Measurements from ENCODE around the gene SRRD. TPM values are rescaled to one million over a fixed set of nuclear protein-coding genes. Genes with fewer than 3 reads are reported as not detected.

The SRRD gene
- total RNA-seq, 4 donors from 2014 or later = 5.3 to 20.1 (median 13.9) TPM

DNA sequence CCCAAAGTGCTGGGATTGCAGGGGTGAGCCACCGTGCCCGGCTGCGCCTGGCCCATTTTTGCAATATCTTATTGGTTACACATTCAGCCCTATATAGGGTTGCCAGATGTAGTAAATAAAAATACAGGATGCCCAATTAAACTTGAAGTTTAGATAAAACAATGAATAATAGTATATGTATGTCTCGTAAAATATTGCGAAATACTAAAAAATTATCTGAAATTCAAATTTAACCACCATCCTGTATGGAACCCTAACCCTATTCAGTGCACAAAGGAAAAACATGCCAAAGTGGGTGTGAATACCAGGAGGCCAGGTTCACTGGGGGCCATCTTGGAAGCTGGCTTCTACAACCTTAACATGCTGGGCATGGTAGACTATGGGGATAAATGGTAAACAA lies 33.8 kb downstream of the SRRD start:
- no peak overlapping the region for H3K27ac ChIP-seq
- TF ChIP-seq, protein P1, sequence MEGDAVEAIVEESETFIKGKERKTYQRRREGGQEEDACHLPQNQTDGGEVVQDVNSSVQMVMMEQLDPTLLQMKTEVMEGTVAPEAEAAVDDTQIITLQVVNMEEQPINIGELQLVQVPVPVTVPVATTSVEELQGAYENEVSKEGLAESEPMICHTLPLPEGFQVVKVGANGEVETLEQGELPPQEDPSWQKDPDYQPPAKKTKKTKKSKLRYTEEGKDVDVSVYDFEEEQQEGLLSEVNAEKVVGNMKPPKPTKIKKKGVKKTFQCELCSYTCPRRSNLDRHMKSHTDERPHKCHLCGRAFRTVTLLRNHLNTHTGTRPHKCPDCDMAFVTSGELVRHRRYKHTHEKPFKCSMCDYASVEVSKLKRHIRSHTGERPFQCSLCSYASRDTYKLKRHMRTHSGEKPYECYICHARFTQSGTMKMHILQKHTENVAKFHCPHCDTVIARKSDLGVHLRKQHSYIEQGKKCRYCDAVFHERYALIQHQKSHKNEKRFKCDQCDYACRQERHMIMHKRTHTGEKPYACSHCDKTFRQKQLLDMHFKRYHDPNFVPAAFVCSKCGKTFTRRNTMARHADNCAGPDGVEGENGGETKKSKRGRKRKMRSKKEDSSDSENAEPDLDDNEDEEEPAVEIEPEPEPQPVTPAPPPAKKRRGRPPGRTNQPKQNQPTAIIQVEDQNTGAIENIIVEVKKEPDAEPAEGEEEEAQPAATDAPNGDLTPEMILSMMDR (IDR thresholded peaks at IDR 0.05) = no peak
- no peak for TF ChIP-seq POLR2A (IDR thresholded peaks at IDR 0.05)
- H3K27me3 ChIP-seq = no peaks in the 10 kb centered on the region
- no peaks in the 10 kb centered on the region for H3K36me3 ChIP-seq
- no peaks in the 10 kb centered on the region for H3K9me3 ChIP-seq
- intact Hi-C loops (cut with DNase I; ENCODE audit: low total_unique reads) = no loop called here
- no peaks in the 10 kb centered on the region for H3K4me1 ChIP-seq
- DNase-seq = no peak
- no peak overlapping the region for H3K4me3 ChIP-seq

DNA sequence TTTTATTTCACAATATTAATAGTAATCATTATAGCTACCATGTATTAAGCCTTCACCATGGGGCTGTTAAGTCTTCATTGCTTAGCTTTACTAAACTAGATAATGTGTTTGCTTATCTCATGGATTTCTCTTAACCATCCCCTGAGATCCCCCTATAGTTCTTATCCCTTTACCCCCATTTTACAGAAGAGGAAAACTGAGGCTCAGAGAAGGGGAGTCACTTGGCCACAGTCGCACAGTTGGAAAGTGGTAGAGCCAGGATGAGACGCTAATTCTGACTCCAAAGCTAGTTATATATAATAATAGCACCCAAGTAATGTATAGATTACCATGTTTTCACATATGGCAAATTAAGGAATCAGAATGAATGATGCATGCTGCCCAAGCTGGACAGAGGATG lies 38.3 kb downstream of the SRRD start:
- H3K9me3 ChIP-seq = no peaks in the 10 kb centered on the region
- no peak overlapping the region for H3K4me3 ChIP-seq
- intact Hi-C loops (cut with DNase I; ENCODE audit: low total_unique reads) = no loop called here
- TF ChIP-seq, protein P1 (IDR thresholded peaks at IDR 0.05) = no peak
- no peak for TF ChIP-seq POLR2A (IDR thresholded peaks at IDR 0.05)
- H3K27ac ChIP-seq = no peak overlapping the region
- no peaks in the 10 kb centered on the region for H3K4me1 ChIP-seq
- DNase-seq = no peak
- H3K27me3 ChIP-seq = no peaks in the 10 kb centered on the region
- H3K36me3 ChIP-seq = no peaks in the 10 kb centered on the region

- H3K27me3 ChIP-seq = no peaks in the 10 kb centered on the region
Measured at GRCh38 chr22:26522592-26522991, 38.9 kb downstream of the SRRD start.

GRCh38 chr22:26524870-26525269 lies 41.2 kb downstream of the SRRD start:
- Histone ChIP-seq H3K4me1 (no peaks in the 10 kb centered on the region), H3K36me3 (no peaks in the 10 kb centered on the region), H3K27me3 (no peaks in the 10 kb centered on the region), H3K4me3 (no peak overlapping the region), H3K9me3 (no peaks in the 10 kb centered on the region), H3K27ac (no peak overlapping the region)
- TF ChIP-seq POLR2A (IDR thresholded peaks at IDR 0.05) = no peak
- TF ChIP-seq, protein P1 (IDR thresholded peaks at IDR 0.05) = no peak
- intact Hi-C loops (cut with DNase I; ENCODE audit: low total_unique reads) = no loop called here
- DNase-seq = no peak

More at GRCh38 chr22:26522592-26522991, 38.9 kb downstream of the SRRD start:
- Histone ChIP-seq H3K4me3 (no peak overlapping the region), H3K36me3 (no peaks in the 10 kb centered on the region), H3K27ac (no peak overlapping the region), H3K9me3 (no peaks in the 10 kb centered on the region), H3K4me1 (no peaks in the 10 kb centered on the region)
- intact Hi-C loops (cut with DNase I; ENCODE audit: low total_unique reads) = no loop called here
- TF ChIP-seq, protein P1 (IDR thresholded peaks at IDR 0.05) = no peak
- TF ChIP-seq POLR2A (IDR thresholded peaks at IDR 0.05) = no peak
- DNase-seq = no peak

- Histone ChIP-seq H3K9me3 (no peaks in the 10 kb centered on the region), H3K27me3 (no peaks in the 10 kb centered on the region), H3K4me3 (no peak overlapping the region), H3K4me1 (no peaks in the 10 kb centered on the region), H3K36me3 (no peaks in the 10 kb centered on the region), H3K27ac (no peak overlapping the region)
- DNase-seq = no peak
- intact Hi-C loops (cut with DNase I; ENCODE audit: low total_unique reads) = no loop called here
- TF ChIP-seq POLR2A (IDR thresholded peaks at IDR 0.05) = no peak
- TF ChIP-seq, protein P1 (IDR thresholded peaks at IDR 0.05) = no peak
Measured at GRCh38 chr22:26525946-26526564, 42.4 kb downstream of the SRRD start.

Measured in uterus (tissue), 4 donors.